Fibroblast of villous mesenchyme (primary cell): ENCODE data around the gene TMEM242. TPM values are rescaled to one million over a fixed set of nuclear protein-coding genes. Genes with fewer than 3 reads are reported as not detected.

Experiments
- DNase-seq: peaks from one replicate; pipeline ENCODE4 v3.0.0-alpha.2; 2010; ENCODE audit warnings: low read depth
- H3K4me3 ChIP-seq: 2 replicates; pipeline ENCODE4 v1.5.1; 2011; ENCODE audit warnings: low read depth, mild to moderate bottlenecking, low read length
- total RNA-seq: library from RNA; depleted of rRNA; stranded (reverse); fragments of >200 nt; gene quantifications from 2 replicates; pipeline ENCODE4 v1.2.3, GENCODE V29; 2012
- TF ChIP-seq, protein P1 (sequence below): IDR thresholded peaks from 2 replicates; pipeline ENCODE4 v1.5.1; 2012; ENCODE audit warnings: low read depth, mild to moderate bottlenecking, low read length; ENCODE audit not compliant: insufficient read depth

TMEM242 gene
- total RNA-seq, 1 donor, result 4.3 TPM

DNA sequence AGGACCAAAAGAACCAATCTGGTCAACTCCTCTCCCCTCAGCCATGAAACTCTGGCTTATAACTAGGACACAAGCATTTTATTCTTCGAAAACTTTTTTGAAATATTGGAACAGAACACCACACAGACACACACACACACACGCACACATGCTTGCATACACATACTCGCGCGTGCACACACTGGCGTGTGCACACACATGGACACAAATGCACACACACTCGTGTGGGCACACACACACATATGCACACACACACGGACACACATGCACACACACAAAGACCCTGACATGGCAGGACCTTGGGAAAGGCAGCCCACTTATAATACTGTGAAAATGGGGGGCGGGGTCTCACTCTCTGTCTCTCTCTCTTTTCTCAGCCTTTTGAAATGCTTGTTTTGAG lies 63.9 kb downstream of the TMEM242 start:
- H3K4me3 ChIP-seq, result no peak overlapping the region
- TF ChIP-seq, protein P1, sequence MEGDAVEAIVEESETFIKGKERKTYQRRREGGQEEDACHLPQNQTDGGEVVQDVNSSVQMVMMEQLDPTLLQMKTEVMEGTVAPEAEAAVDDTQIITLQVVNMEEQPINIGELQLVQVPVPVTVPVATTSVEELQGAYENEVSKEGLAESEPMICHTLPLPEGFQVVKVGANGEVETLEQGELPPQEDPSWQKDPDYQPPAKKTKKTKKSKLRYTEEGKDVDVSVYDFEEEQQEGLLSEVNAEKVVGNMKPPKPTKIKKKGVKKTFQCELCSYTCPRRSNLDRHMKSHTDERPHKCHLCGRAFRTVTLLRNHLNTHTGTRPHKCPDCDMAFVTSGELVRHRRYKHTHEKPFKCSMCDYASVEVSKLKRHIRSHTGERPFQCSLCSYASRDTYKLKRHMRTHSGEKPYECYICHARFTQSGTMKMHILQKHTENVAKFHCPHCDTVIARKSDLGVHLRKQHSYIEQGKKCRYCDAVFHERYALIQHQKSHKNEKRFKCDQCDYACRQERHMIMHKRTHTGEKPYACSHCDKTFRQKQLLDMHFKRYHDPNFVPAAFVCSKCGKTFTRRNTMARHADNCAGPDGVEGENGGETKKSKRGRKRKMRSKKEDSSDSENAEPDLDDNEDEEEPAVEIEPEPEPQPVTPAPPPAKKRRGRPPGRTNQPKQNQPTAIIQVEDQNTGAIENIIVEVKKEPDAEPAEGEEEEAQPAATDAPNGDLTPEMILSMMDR, result no peak
- DNase-seq, result no peak

DNA sequence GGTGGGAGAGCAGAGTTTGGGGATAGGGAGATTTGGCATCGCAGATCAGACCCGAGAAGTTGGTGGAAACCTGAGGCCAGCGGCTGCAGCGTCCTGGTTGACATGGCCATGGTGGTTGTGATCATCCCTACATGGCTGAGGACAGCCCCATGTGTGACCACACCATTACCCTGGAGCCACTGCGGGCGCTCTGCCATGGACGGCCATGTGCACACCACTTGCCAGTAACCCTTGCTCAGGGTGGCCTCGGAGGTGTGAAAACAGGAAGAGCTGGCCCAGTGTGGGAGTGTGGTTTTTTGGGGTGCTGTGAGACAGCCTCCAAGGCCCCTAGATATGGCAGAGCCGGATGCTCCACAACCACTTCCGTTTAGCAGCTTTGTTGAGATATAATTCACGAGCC lies 64.4 kb downstream of the TMEM242 start:
- DNase-seq, result no peak
- TF ChIP-seq, protein P1, result no peak
- H3K4me3 ChIP-seq, result no peak overlapping the region

DNA sequence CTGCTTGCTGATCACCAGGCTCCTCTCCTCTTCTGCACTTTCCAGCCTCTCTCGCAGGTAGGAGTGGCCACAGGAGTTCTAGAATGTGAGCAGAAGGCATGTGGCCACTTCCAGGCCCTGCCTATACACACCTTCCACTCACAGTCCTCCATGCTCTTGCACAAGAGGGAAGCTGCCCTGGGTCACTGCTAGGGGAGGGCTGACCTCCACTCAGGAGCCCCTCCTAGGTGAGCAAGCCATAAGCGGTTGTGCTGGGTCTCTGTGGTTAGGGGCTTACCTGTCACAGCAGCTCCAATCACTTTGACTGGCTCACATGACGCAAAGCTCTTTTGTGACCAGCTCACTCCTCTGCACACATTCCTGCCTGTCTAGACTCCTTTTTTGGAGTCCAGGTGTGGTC lies 68.2 kb downstream of the TMEM242 start:
- H3K4me3 ChIP-seq, result no peak overlapping the region
- TF ChIP-seq, protein P1, result no peak
- no peak for DNase-seq

DNA sequence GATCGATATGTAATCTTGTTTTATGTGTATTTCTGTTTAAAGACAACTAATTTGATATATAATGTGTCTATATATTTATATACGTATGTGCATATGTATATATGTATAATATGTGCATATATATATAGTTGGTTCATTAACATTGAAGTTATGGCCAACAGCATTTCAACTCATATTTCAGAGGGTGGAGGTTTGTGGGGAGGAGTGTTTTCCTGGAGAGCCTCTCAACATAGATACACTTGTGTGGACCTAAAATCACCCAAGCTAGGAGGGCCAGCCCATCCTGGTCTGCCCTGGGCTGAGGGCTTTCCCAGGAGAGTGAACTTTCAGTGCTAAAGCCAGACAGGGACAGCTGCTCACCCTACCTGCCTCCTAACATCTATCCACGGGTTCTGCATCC lies 68.8 kb downstream of the TMEM242 start:
- no peak overlapping the region for H3K4me3 ChIP-seq
- TF ChIP-seq, protein P1, result no peak
- DNase-seq, result no peak

DNA sequence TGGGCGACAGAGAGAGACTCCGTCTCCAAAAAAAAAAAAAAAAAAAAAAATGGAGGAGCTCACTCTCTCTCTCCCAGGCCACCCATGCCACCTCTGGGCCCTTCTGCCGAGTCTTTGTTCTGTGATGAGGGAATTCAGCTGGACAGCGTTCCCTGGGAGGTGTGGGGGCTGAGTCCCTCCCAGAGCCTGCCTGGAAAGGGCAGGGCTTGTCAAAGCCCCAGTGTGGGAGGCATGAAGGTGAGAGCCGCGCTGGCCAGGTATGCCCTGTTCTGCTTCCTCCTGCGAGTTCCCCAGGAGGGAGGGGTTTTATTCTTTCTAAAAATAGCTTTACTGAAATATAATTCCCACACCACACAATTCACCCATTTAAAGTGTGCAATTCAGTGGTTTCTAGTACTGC lies 69.6 kb downstream of the TMEM242 start:
- no peak for DNase-seq
- H3K4me3 ChIP-seq, result no peak overlapping the region
- TF ChIP-seq, protein P1, result no peak

DNA sequence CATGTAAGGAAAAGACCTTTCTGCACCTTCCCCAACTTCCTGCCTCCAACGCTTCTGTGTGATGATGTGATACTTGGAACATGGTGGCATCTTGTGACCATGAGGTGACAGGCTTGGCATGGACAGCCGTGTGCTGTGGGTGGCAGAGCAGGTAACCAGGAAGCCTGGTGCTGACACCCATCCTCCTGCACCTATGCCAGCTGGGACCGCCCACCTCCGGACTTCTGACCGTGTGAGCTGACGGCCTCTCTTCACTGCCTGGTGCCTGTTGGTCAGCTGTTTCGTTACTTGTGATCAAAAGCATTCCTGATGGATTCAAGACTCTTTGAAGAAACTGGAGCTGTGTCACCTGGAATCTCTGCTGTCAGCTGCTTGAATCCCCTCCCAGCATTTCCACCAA lies 70.3 kb downstream of the TMEM242 start:
- TF ChIP-seq, protein P1, result no peak
- DNase-seq, result no peak

DNA sequence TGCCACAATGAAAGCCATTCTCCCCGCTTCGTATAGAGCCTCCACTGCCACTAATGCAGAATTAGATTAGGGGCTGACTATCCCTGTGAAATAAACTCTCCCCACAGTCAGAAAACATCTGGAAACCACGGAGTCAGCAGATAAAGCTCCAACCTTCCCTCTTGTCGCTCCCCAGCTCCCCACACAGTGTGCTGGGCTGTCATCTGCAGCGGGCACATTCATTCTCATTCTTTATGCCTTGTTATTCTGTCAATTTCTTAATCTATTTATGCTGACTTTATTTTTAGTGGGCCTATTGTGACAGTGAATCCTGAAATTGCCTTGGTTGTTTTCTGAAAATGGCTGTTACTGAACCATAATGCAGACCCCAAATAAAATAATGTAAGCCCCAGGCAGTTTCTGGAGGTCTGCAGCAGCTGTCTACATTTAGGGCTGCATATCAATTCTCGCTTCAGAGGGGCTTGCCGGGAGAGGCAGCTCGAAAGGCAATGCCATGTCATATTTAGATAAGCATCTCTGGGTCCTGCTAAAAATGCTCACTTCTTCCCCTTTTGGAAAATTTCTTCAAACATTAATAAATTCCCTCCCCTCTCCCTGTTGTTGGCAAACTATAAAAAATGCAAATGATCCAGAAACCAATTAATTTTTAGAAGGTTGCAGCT lies 71.6 kb downstream of the TMEM242 start:
- no peak for DNase-seq
- TF ChIP-seq, protein P1, result no peak
- no peak overlapping the region for H3K4me3 ChIP-seq

More for the DNA sequence above, 70.3 kb downstream of the TMEM242 start:
- H3K4me3 ChIP-seq, result no peak overlapping the region
